Lung (tissue), 12 donors: ENCODE measurements around the gene NSFL1C. TPM values are rescaled to one million over a fixed set of nuclear protein-coding genes. Genes with fewer than 3 reads are reported as not detected.
A peak's percentile ranks its signal among the peaks of the same experiment; 100 is the strongest.
"Not testable (repeated sequence)": the region's sequence is repeated elsewhere in the genome, so short reads cannot be mapped to it uniquely, and the experiment has no call there.

Experiments
- ATAC-seq: fragments of 200-7000 bp; cut with Tn5 transposase; one replicate; pipeline ENCODE4 v1.9.1; 2020; ENCODE audit warnings: moderate number of reproducible peaks; ENCODE audit not compliant: insufficient read depth, low FRiP score
- DNase-seq, 3 donors: peaks; one replicate each; pipeline ENCODE4 v3.0.0-alpha.2; 2013 to 2017
- H3K27ac ChIP-seq, 2 donors: one replicate each; pipeline ENCODE4 v1.5.1; 2013; ENCODE audit warnings: mild to moderate bottlenecking in 2 of 2, moderate library complexity in 2 of 2, control low read depth in 1 of 2, inconsistent platforms in 1 of 2, low read depth in 1 of 2, low read length in 1 of 2
- H3K27me3 ChIP-seq, 3 donors: one replicate each; pipeline ENCODE4 v1.5.1; 2013; ENCODE audit warnings: low read length in 2 of 3; ENCODE audit not compliant: control insufficient read depth in 3 of 3, insufficient read depth in 3 of 3
- H3K36me3 ChIP-seq, 4 donors: one replicate each; pipeline ENCODE4 v1.5.1; 2013; ENCODE audit warnings: low read length in 4 of 4, mild to moderate bottlenecking in 1 of 4, moderate library complexity in 1 of 4; ENCODE audit not compliant: control insufficient read depth in 4 of 4, insufficient read depth in 4 of 4
- H3K4me1 ChIP-seq, 5 donors: one replicate each; pipeline ENCODE4 v1.5.1; 2013; ENCODE audit warnings: low read length in 5 of 5, mild to moderate bottlenecking in 2 of 5, moderate library complexity in 1 of 5; ENCODE audit not compliant: control insufficient read depth in 5 of 5, insufficient read depth in 5 of 5
- H3K4me3 ChIP-seq: one replicate; pipeline ENCODE4 v1.5.1; 2013; ENCODE audit warnings: mild to moderate bottlenecking, control low read depth, moderate library complexity
- H3K9ac ChIP-seq, 2 donors: one replicate each; pipeline ENCODE4 v1.5.1; 2013; ENCODE audit warnings: low read length in 2 of 2, control low read depth in 1 of 2; ENCODE audit not compliant: insufficient read depth in 1 of 2
- H3K9me3 ChIP-seq, 4 donors: one replicate each; pipeline ENCODE4 v1.5.1; 2013; ENCODE audit warnings: low read length in 3 of 4, mild to moderate bottlenecking in 1 of 4, moderate library complexity in 1 of 4; ENCODE audit not compliant: control insufficient read depth in 4 of 4, insufficient read depth in 3 of 4
- whole genome bisulfite sequencing, 2 donors: extraction: QIAGEN DNeasy Blood & Tissue Kit; methylation state at CpG; one replicate each; pipeline ENCODE4 v1.1.7; 2013; 5-methylcytosine and 5-hydroxymethylcytosine counted together
- polyA plus RNA-seq, 2 donors: library from polyadenylated mRNA; stranded (reverse); fragments of 200-250 nt; gene quantifications; one replicate each; pipeline ENCODE4 v1.2.1, GENCODE V29; 2013
- total RNA-seq, 2 donors: library from RNA; depleted of rRNA in 1 of 2; stranded (reverse); fragments of >200 nt in 1 of 2; gene quantifications; one replicate each; pipeline ENCODE4 v1.2.1, GENCODE V29; 2014 to 2021
- TF ChIP-seq, protein P1 (sequence below): IDR thresholded peaks from 2 replicates; pipeline ENCODE4 v1.5.1; 2012; ENCODE audit warnings: mild to moderate bottlenecking; ENCODE audit errors: control extremely low read depth, extremely low read depth
- donor health status: control.
- donor health status: control.
- donor health status: Bipolar disorder and iron deficiency.
- donor health status: healthy.
- donor health status: DM: yes; HTN: yes; CAD: no.

NSFL1C gene
- total and polyA plus RNA-seq, 4 donors, result 39.0 to 84.8 (median 53.1) TPM

DNA sequence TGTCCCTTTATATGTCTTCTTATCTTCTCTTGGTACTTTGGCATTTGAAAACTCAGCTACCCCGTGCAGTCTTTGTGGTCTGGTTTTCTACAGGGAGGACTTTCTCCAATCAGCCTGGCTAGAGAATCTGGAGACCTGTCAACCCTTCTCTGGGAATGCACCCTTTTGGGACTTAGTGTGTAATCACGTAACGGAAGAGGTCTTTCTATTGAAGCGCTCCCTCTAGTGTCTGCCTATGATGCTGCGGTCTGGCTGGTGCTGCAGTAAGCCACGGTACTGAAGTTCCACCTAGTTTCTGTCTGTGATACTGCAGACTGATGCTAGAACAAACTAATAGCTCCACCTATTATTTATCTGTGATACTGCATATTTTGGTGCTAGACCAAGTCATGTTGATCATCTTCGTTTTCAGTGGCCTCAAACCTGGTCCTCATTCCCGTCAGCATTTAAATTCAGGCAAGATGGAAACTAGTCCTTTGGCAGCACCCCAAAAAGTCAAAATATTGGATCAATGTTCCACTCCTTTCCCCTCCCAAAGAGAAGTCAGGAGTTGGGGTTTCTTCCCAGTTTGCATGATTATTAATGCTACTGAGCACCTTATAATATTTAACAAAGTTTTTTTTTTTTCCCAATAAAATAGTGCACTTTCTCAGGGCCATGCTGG lies 37.0 kb upstream of the NSFL1C start:
- DNase-seq (peak; percentile 70 to 78 (median 72)), ATAC-seq (peak; percentile 96)
- no peak overlapping the region for H3K4me3 ChIP-seq
- H3K27me3 ChIP-seq, result peaks cover 0 to 7% (median 0%) of the 10 kb centered on the region in 3 donors
- TF ChIP-seq, protein P1, sequence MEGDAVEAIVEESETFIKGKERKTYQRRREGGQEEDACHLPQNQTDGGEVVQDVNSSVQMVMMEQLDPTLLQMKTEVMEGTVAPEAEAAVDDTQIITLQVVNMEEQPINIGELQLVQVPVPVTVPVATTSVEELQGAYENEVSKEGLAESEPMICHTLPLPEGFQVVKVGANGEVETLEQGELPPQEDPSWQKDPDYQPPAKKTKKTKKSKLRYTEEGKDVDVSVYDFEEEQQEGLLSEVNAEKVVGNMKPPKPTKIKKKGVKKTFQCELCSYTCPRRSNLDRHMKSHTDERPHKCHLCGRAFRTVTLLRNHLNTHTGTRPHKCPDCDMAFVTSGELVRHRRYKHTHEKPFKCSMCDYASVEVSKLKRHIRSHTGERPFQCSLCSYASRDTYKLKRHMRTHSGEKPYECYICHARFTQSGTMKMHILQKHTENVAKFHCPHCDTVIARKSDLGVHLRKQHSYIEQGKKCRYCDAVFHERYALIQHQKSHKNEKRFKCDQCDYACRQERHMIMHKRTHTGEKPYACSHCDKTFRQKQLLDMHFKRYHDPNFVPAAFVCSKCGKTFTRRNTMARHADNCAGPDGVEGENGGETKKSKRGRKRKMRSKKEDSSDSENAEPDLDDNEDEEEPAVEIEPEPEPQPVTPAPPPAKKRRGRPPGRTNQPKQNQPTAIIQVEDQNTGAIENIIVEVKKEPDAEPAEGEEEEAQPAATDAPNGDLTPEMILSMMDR, result peak; percentile 97
- no peaks in the 10 kb centered on the region for H3K4me1 ChIP-seq
- H3K9ac ChIP-seq, result no peak overlapping the region
- no peak overlapping the region for H3K27ac ChIP-seq
- WGBS, 2 donors, result 2 to 4% methylated on average over 8 of the region's 8 CpGs
- H3K9me3 ChIP-seq, result peaks cover 0 to 2% (median 0%) of the 10 kb centered on the region in 4 donors
- no peaks in the 10 kb centered on the region for H3K36me3 ChIP-seq

DNA sequence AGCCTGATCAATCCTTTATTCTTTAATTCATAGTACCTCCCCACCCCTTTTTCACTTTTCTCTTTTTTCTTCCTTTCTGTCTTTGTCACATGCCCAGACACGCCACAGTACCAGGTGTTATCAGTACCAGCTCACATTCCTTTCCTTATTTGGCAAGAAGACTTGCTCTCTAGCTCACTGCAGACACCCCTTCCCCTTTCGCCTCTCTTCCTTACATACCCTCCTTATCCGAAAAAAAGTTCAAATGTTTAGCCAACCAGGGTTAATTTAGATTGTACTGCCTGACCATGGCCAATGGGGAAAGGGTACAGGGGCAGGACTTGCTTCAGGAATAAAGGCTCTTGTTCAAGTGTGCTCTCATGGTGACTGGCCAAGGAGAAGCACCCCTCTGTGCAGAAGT lies 33.8 kb upstream of the NSFL1C start:
- Histone ChIP-seq H3K9me3 (peaks cover 0 to 4% (median 1%) of the 10 kb centered on the region in 4 donors), H3K36me3 (no peaks in the 10 kb centered on the region), H3K9ac (no peak overlapping the region), H3K27me3 (no peaks in the 10 kb centered on the region), H3K27ac (no peak overlapping the region), H3K4me3 (no peak overlapping the region), H3K4me1 (no peaks in the 10 kb centered on the region)
- DNase-seq (peak in 1 of 3 donors; percentile 1), ATAC-seq (no peak)
- WGBS, 2 donors, result 47 to 58% methylated on average over 3 of the region's 3 CpGs
- TF ChIP-seq, protein P1, result no peak

DNA sequence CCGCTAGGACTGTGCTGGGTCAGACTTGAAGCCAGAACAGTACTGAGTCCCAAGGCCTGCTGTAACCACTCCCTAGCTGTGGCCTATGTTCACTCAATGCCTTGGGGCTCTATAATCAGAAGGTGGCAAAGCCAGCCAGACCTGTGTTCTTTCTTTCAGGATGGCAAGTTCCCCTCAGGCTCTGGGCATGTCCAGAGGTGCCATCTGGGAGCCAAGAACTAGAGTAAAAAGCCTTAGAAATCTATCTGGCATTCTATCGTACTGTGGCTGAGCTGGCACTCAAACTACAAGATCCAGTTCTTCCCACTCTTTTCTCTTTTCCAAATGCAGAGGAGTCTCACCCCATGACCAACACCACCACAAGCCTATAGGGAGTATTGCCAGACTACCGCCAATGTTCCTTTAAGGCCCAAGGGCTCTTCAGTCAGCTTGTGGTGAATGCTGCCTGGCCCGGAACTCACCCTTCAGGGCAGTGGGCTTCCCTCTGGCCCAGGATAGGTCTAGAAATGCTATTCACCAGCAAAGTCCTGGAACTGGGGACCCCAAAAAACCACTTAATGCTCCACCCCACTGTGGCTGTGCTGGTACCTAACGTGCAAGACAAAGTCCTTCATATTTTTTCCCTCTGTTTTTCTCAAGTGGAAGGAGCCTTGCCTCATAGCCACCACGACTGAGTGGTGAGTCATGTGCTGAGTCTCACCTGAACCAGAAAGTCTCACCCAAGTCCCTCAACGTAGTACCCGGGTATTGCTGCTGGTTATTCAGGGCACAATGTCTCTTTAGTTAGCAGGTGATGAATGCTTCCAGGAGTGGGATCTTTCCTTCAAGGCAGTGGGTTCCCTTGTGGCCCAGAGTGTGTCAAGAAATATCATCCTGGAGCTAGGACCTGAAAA lies 33.1 kb upstream of the NSFL1C start:
- TF ChIP-seq, protein P1, result no peak
- no peak overlapping the region for H3K27ac ChIP-seq
- H3K36me3 ChIP-seq, result no peaks in the 10 kb centered on the region
- DNase-seq (no peak), ATAC-seq (no peak)
- H3K4me1 ChIP-seq, result no peaks in the 10 kb centered on the region
- H3K27me3 ChIP-seq, result no peaks in the 10 kb centered on the region
- peaks cover 0 to 4% (median 1%) of the 10 kb centered on the region in 4 donors for H3K9me3 ChIP-seq
- 87 to 94% methylated on average over 8 of the region's 8 CpGs for WGBS, 2 donors
- no peak overlapping the region for H3K4me3 ChIP-seq
- no peak overlapping the region for H3K9ac ChIP-seq

DNA sequence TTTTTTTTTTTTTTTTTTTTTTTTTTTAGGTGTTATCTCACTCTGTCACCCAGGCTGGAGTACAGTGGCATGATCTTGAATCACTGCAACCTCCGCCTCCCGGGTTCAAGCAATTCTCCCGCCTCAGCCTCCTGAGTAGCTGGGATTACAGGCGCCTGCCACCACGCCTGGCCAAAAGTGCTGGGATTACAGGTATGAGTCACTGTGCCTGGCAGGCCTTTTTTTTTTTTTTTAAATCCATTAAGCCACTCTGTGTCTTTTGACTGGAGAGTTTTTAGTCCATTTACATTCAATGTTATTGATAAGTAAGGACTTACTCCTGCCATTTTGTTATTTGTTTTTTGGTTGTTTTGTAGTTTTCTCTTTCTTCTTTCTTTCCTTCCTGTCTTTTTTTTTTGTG lies 30.7 kb upstream of the NSFL1C start:
- not testable (repeated sequence) for ATAC-seq, DNase-seq, H3K36me3 ChIP-seq, H3K4me3 ChIP-seq, H3K9ac ChIP-seq, H3K27me3 ChIP-seq, H3K27ac ChIP-seq, H3K9me3 ChIP-seq, H3K4me1 ChIP-seq
- 96% methylated on average over 5 of the region's 5 CpGs for WGBS, 2 donors
